Islet precursor cell (in vitro differentiated cells): Measurements from ENCODE around the gene TRIO.

ENCODE experiments used
- DNase-seq: peaks from one replicate; pipeline ENCODE4 v3.0.0-alpha.2; 2018

Gene TRIO

GRCh38 chr5:14171046-14171445 lies 27.9 kb downstream of the TRIO start:
- no peak for DNase-seq

GRCh38 chr5:14171621-14172020 lies 28.5 kb downstream of the TRIO start:
- DNase-seq, result no peak

- no peak for DNase-seq
Observed at GRCh38 chr5:14172149-14172795, 29.1 kb downstream of the TRIO start.

- DNase-seq, result peak; percentile 79
Observed at GRCh38 chr5:14173377-14174229, 30.5 kb downstream of the TRIO start.

DNA sequence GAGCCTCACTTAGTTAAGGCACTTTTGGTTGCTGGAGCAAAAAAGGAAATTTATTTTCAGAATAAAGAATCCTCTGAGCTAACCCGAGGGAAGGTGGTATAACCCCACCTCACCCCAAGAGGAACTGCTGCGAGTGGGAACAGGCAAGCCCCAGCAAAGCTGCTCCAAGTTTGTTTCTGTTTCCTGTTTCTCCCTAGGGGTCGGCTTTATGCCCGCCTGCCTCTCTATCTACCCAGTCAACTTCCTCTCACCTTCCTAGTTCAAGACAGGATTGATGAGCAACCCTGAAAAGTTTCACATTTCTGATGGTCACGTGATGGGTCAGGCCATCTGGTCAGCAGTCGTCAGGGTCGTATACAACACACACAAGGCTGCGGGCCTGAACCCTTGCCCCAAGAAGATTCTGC lies 31.1 kb downstream of the TRIO start:
- peak; percentile 94 for DNase-seq

GRCh38 chr5:14175381-14175780 lies 32.2 kb downstream of the TRIO start:
- no peak for DNase-seq

DNA sequence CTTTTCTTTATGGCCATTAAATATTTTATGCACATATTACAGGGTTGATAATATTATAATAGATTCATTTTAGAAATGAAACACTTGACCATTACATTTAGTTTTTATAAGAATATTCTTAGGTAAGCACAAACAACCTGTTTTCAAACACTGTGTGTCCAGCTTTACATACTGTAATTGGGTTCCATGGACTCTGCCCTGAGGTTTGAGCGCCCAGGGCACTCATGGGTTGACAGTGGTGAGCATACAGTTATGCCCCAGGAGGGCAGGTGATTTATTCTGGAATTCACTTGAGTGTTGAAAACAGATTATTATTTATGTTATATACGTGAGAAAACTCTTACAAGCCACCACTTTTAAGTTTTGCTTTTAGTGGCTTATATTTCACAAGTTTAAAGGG lies 33.7 kb downstream of the TRIO start:
- DNase-seq, result no peak

DNA sequence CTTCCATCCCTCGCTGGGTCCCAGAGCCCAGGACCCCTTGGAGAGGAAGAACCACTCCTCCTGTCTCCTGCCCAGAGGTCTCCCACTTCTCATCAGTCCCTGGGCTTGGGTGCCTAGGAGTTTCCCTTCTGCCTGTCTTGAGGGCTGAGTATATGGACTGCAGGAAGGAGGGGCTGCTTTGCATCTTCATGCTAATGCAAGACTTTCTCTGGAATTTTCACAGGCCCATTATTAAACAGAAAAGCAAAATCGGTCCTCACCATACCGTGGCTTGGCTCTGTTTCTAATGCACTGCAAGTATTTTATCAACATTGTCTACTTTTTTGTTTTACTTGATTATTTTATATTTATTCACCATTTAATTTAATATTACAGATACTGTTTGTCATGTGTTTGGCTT lies 34.5 kb downstream of the TRIO start:
- DNase-seq, result no peak

DNA sequence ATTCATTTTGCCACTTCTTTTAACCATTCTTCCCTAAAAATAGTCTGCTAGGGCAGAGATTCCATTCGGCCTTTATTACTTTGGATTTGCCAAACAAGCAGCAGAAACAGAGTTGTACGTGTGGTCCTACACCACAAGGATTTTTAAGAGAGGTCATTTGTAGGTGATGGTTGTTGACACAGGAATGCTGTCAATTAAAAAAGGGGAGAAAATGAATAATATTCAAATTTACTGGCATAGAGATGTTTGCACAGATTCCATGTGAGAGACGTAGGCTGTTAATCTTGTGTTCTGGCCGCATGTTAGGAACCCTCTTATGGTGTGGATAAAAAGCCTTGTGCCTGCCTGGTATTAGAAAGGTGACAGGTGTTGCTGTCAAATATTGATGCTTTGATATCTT lies 34.9 kb downstream of the TRIO start:
- no peak for DNase-seq

DNA sequence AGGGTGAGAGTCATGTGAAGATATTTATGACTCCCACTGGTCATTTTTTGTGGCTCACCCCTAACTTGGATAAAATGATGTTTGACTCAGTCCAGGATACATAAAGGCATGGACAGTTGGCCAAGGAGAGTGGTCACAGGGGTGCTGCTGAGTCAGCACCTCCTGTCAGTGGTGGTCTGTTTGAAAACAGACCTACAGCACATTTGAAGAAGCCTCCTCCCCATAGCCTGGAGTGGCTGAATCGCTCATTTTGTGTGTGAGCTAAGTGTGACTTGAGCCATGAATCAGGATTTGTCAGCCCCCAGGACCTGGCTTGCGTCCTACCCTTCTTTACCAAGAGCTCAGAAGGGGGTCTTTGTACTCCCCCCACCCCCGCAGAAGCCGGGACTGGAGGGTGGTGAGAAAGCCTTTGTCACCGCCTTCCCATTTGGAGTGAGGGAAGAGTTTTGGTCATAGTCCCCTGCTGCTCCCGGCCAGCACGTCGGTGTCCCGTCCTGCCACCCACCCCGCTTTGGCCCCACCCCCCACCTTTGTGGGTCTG lies 35.6 kb downstream of the TRIO start:
- peak; percentile 96 for DNase-seq

DNA sequence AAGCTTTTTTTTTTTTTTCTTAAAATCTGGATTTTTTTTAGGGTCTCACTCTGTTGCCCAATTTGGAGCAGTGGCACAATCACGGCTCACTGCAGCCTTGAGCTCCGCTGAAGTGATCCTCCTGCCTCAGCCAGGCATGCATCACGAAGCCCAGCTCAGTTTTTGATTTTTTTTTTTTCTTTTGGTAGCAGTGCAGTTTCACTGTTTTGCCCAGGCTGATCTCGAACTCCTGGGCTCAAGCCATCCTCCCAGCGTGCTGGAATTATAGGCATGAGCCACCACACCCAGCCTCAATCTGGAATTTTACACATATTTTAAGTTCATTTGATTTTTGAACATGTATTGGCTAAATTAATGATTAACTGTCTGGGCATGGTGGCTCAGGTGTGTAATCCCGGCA lies 36.3 kb downstream of the TRIO start:
- no peak for DNase-seq

DNA sequence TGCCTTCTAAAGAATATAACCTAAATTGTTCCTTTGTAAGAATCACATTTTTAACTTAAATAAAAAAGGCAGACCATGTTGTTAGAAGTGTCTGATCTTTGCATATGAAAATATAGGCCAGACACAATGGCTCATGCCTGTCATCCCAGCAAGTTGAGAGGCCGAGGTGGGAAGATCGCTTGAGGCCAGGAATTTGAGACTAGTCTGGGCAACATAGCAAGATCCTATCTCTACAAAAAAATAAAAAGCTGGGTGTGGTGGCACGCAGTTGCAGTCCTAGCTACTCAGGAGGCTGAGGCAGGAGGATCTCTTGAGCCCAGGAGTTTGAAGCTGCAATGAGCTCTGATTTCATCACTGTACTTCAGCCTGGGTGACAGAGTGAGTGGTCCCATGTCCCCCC lies 37.3 kb downstream of the TRIO start:
- DNase-seq, result no peak

- no peak for DNase-seq
Observed at GRCh38 chr5:14181299-14181968, 38.3 kb downstream of the TRIO start.

- DNase-seq, result no peak
Observed at GRCh38 chr5:14182761-14183160, 39.6 kb downstream of the TRIO start.

DNA sequence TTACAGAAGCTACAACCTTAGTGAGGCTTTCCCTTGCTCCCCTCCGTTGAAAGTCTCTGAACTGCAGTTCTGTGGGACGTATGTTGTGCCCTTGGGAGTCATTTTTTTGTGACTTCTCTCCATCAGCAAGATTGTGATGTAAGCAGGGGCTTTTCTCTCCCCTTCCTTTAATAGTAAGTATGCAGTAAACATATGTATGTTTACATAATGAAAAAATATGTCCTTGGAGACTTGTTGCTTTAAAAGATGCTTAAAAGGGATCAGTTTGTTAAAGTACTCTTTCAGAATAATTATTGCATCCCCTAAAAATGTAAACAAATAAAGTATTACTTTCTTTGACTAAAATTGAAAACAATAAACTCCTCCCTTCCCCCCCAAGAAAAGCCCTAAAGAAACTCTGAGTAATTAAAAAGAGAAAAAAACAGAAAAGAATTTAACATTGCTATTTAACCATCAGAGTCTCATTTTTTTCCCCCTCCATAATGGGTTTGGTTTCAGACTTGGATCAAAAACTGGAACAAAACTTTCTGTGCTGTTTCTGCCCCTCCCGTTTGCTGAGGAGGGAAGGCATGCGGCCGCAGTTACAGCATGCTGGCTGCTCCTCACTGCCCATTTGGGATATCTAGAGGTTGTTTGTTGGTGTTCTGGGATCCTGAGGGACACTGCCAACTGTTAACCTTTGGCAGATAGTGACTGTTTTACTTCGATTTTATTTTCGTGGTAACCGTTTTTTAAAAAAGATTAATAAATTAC lies 40.2 kb downstream of the TRIO start:
- no peak for DNase-seq

- no peak for DNase-seq
Observed at GRCh38 chr5:14184082-14184481, 40.9 kb downstream of the TRIO start.

- DNase-seq, result no peak
Observed at GRCh38 chr5:14184725-14185124, 41.6 kb downstream of the TRIO start.

- DNase-seq, result no peak
Observed at GRCh38 chr5:14185326-14186058, 42.4 kb downstream of the TRIO start.

GRCh38 chr5:14186059-14186830 lies 43.1 kb downstream of the TRIO start:
- DNase-seq, result no peak

GRCh38 chr5:14187157-14187556 lies 44.0 kb downstream of the TRIO start:
- no peak for DNase-seq

DNA sequence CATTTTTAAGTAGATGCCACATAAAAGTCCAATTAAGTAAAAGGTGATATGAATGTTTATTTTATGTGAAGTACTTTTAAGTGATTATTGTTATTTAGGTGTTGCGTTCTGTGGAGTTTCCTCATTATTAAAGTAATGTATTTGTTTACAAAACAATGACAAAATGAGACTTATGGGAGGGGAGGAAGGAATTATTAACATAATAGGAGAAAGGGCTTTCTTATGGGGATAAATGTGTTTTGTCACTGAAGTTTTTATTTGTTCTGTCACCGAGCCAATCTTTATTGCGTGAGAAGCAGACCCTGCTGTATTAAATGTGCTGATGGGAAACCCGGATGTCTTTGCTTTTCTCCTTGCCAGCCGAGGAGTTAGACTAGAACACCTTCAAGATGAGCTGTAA lies 44.5 kb downstream of the TRIO start:
- DNase-seq, result no peak
